ENCODE measurements around the gene RGP1.

RGP1 gene, protein sequence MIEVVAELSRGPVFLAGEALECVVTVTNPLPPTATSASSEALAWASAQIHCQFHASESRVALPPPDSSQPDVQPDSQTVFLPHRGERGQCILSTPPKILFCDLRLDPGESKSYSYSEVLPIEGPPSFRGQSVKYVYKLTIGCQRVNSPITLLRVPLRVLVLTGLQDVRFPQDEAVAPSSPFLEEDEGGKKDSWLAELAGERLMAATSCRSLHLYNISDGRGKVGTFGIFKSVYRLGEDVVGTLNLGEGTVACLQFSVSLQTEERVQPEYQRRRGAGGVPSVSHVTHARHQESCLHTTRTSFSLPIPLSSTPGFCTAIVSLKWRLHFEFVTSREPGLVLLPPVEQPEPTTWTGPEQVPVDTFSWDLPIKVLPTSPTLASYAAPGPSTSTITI

DNA sequence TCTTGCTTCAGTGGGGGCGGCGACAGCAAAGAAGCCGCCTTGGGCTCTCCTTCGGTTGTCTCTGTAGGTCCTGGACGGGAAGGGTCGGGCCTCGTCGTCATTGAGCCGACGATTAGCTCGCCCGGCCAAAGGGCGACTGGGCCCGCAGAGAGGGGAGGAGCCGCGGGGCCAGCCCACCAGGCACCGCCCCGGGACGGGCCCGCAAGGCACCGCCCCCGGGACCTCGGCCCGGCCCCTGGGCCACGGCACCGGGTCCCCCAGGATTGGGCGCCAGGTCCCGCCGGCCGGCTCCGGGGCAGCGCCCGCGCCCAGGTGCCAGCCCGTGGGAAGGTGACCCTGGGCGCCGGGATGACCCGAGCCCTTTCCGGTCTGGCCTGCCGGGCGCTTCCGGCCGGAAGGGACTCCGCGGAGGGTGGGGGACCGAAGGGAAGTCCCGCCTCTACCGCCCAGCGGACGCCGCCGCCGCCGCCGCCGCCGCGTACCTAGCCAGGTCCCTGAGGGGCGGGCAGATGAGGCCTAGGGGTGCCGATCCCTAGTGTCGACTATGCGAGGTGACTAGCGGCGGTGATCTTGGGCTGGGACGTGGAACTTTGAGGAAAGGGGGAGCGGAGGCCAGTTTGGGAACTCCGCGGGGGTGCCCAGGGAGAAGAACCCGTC, at the start of gene RGP1, which contains the start of gene GBA2:
Gene RGP1 (plus strand): TSS at position 430 of the 657 bp plus-strand sequence. CDS start 469 bp downstream, outside the sequence.
Gene GBA2 (minus strand): TSS at position 371 of the 657 bp plus-strand sequence. CDS start 524 bp downstream, outside the sequence.
- peak; percentile 90 for ATAC-seq
- TF ChIP-seq ESRRG (CRISPR knock-in tag; IDR thresholded peaks at IDR 0.05) (no peak), ZNF565 (CRISPR knock-in tag; conservative IDR thresholded peaks at IDR 0.05; ENCODE audit: low read depth) (no peak)
- TF ChIP-seq, protein P1, sequence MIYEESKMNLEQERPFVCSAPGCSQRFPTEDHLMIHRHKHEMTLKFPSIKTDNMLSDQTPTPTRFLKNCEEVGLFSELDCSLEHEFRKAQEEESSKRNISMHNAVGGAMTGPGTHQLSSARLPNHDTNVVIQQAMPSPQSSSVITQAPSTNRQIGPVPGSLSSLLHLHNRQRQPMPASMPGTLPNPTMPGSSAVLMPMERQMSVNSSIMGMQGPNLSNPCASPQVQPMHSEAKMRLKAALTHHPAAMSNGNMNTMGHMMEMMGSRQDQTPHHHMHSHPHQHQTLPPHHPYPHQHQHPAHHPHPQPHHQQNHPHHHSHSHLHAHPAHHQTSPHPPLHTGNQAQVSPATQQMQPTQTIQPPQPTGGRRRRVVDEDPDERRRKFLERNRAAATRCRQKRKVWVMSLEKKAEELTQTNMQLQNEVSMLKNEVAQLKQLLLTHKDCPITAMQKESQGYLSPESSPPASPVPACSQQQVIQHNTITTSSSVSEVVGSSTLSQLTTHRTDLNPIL (CRISPR knock-in tag; IDR thresholded peaks at IDR 0.05; ENCODE audit: low read depth): no peak

DNA sequence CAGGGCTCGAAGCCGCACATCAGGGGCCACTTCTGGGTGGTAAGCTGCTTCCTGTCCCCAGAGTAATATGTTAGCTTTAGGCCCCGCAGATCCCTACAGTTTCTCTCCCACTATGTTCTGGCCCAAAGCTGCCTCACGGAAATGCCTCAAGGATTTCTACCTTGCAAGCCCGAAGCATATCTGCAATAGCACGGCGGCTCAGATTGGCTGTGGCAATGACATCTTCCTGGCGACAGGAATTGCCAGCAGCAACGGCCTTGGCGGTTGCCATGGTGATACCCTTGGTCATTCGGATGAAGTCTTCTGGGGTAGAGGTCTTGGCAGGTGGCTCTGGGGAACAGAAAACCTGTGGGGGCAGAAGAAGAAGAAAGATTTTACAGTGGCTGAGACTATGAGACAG, 49.1 kb upstream of the RGP1 start:
- ATAC-seq: no peak
- no peak for TF ChIP-seq ESRRG (CRISPR knock-in tag; IDR thresholded peaks at IDR 0.05)
- TF ChIP-seq, protein P2, sequence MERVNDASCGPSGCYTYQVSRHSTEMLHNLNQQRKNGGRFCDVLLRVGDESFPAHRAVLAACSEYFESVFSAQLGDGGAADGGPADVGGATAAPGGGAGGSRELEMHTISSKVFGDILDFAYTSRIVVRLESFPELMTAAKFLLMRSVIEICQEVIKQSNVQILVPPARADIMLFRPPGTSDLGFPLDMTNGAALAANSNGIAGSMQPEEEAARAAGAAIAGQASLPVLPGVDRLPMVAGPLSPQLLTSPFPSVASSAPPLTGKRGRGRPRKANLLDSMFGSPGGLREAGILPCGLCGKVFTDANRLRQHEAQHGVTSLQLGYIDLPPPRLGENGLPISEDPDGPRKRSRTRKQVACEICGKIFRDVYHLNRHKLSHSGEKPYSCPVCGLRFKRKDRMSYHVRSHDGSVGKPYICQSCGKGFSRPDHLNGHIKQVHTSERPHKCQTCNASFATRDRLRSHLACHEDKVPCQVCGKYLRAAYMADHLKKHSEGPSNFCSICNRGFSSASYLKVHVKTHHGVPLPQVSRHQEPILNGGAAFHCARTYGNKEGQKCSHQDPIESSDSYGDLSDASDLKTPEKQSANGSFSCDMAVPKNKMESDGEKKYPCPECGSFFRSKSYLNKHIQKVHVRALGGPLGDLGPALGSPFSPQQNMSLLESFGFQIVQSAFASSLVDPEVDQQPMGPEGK (CRISPR knock-in tag; IDR thresholded peaks at IDR 0.05; ENCODE audit: borderline replicate concordance): no peak

DNA sequence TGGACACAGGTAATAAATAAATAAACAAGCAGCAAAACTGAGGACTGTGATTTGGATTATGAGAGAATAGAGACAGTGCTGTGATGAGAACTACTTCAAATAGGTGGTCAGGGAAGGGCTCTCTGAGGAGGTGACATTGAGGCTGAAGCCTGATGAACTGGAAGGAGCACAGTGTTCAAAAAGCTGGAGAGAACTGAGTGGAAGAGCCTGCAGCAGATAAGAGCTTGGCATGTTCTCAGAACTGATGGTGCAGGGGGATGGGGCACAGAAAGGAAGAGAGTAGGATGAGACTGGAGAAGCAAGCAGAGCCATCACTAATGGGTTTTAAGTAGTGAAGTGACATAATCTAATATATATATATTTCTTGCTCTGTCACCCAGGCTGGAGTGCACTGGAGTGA, 48.1 kb upstream of the RGP1 start:
- no peak for ATAC-seq

DNA sequence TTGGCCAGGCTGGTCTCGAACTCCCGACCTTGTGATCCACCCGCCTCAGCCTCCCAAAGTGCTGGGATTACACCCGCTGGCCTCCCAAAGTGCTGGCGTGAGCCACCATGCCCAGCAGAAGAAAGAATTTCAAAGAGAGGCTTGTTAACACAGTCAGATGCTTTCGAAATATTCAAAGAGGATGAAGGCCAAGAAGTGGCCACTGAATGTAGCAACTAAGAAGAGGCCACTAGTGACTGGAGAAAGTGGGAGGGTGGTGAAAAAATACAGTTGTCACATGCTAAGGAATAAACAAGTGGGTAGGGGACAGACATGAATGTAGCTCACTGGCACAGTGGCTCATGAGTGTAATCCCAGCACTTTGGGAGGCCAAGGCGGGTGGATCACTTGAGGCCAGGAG, 46.4 kb upstream of the RGP1 start:
- ATAC-seq: no peak
- TF ChIP-seq, protein P1 (CRISPR knock-in tag; IDR thresholded peaks at IDR 0.05; ENCODE audit: low read depth): no peak
- TF ChIP-seq, protein P3, sequence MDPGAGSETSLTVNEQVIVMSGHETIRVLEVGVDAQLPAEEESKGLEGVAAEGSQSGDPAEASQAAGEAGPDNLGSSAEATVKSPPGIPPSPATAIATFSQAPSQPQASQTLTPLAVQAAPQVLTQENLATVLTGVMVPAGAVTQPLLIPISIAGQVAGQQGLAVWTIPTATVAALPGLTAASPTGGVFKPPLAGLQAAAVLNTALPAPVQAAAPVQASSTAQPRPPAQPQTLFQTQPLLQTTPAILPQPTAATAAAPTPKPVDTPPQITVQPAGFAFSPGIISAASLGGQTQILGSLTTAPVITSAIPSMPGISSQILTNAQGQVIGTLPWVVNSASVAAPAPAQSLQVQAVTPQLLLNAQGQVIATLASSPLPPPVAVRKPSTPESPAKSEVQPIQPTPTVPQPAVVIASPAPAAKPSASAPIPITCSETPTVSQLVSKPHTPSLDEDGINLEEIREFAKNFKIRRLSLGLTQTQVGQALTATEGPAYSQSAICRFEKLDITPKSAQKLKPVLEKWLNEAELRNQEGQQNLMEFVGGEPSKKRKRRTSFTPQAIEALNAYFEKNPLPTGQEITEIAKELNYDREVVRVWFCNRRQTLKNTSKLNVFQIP (CRISPR knock-in tag; IDR thresholded peaks at IDR 0.05; ENCODE audit: borderline replicate concordance, low read depth): no peak
- TF ChIP-seq ZNF8 (CRISPR knock-in tag; IDR thresholded peaks at IDR 0.05) (no peak), ARNTL (CRISPR knock-in tag; IDR thresholded peaks at IDR 0.05; ENCODE audit: borderline replicate concordance, low read depth) (no peak), ZNF565 (CRISPR knock-in tag; conservative IDR thresholded peaks at IDR 0.05; ENCODE audit: low read depth) (no peak), RARB (CRISPR knock-in tag; IDR thresholded peaks at IDR 0.05) (no peak)
- TF ChIP-seq, protein P4, sequence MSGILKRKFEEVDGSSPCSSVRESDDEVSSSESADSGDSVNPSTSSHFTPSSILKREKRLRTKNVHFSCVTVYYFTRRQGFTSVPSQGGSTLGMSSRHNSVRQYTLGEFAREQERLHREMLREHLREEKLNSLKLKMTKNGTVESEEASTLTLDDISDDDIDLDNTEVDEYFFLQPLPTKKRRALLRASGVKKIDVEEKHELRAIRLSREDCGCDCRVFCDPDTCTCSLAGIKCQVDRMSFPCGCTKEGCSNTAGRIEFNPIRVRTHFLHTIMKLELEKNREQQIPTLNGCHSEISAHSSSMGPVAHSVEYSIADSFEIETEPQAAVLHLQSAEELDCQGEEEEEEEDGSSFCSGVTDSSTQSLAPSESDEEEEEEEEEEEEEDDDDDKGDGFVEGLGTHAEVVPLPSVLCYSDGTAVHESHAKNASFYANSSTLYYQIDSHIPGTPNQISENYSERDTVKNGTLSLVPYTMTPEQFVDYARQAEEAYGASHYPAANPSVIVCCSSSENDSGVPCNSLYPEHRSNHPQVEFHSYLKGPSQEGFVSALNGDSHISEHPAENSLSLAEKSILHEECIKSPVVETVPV (CRISPR knock-in tag; IDR thresholded peaks at IDR 0.05): no peak

More for the DNA sequence above, 48.1 kb upstream of the RGP1 start:
- TF ChIP-seq ZNF8 (CRISPR knock-in tag; IDR thresholded peaks at IDR 0.05): no peak
- TF ChIP-seq, protein P3 (CRISPR knock-in tag; IDR thresholded peaks at IDR 0.05; ENCODE audit: borderline replicate concordance, low read depth): no peak
- no peak for TF ChIP-seq CSDC2 (CRISPR knock-in tag; IDR thresholded peaks at IDR 0.05)
- TF ChIP-seq TCF4 (CRISPR knock-in tag; IDR thresholded peaks at IDR 0.05; ENCODE audit: borderline replicate concordance): no peak
- TF ChIP-seq RARB (CRISPR knock-in tag; IDR thresholded peaks at IDR 0.05): no peak
- TF ChIP-seq PPARA (CRISPR knock-in tag; IDR thresholded peaks at IDR 0.05; ENCODE audit: borderline replicate concordance): no peak
- no peak for TF ChIP-seq ZFP3 (CRISPR knock-in tag; IDR thresholded peaks at IDR 0.05)
- TF ChIP-seq ZFP30 (CRISPR knock-in tag; IDR thresholded peaks at IDR 0.05): no peak
- no peak for TF ChIP-seq BACH2 (CRISPR knock-in tag; IDR thresholded peaks at IDR 0.05; ENCODE audit: borderline replicate concordance)
- TF ChIP-seq, protein P2 (CRISPR knock-in tag; IDR thresholded peaks at IDR 0.05; ENCODE audit: borderline replicate concordance): no peak
- no peak for TF ChIP-seq ZNF565 (CRISPR knock-in tag; conservative IDR thresholded peaks at IDR 0.05; ENCODE audit: low read depth)
- TF ChIP-seq, protein P1 (CRISPR knock-in tag; IDR thresholded peaks at IDR 0.05; ENCODE audit: low read depth): no peak
- no peak for TF ChIP-seq ARNTL (CRISPR knock-in tag; IDR thresholded peaks at IDR 0.05; ENCODE audit: borderline replicate concordance, low read depth)
- TF ChIP-seq GLIS3 (CRISPR knock-in tag; IDR thresholded peaks at IDR 0.05): no peak
- no peak for TF ChIP-seq SNAI2 (CRISPR knock-in tag; IDR thresholded peaks at IDR 0.05)
- TF ChIP-seq TOX (CRISPR knock-in tag; IDR thresholded peaks at IDR 0.05; ENCODE audit: borderline replicate concordance): no peak
- no peak for TF ChIP-seq ESRRG (CRISPR knock-in tag; IDR thresholded peaks at IDR 0.05)
